ENCODE data around the gene POLR3K.

- TF ChIP-seq GATA2 (IDR thresholded peaks at IDR 0.05; ENCODE audit: low read depth, low read length) (no peak), GATA3 (IDR thresholded peaks at IDR 0.05; ENCODE audit: low read depth, low read length) (no peak)
These were observed 11.5 kb upstream of the POLR3K start for GRCh38 chr16:64914-65255.
